IMR-90 (cell line): ENCODE data around the gene COPS7A. TPM values are rescaled to one million over a fixed set of nuclear protein-coding genes. Genes with fewer than 3 reads are reported as not detected.

Source experiments
- ATAC-seq: fragments of 200-7000 bp; cut with Tn5 transposase; 2 replicates; pipeline ENCODE4 v1.9.1; 2020; ENCODE audit warnings: low read depth, mild to moderate bottlenecking, moderate library complexity
- BruUV-seq: library from RNA; stranded (reverse); fragments of 400-500 nt; replicated peaks from 2 replicates; lab custom pipeline; 2021; lab: Mats Ljungman, UMichigan
- CTCF ChIA-PET: fragments of 300-600 bp; formaldehyde crosslinking; extraction: SDS; loops from one replicate; lab custom pipeline; 2021; ENCODE audit warnings: antibody characterized with exemption; lab: Yijun Ruan, JAX
- POLR2A ChIA-PET: fragments of 300-600 bp; sonication (Branson Sonifier 250); formaldehyde crosslinking; loops from one replicate; lab custom pipeline; 2022; ENCODE audit warnings: antibody characterized with exemption; ENCODE audit not compliant: unreplicated experiment; lab: Charles Lee
- DNase-seq: peaks from one replicate; pipeline ENCODE4 v3.0.0; 2013
- H2AFZ ChIP-seq: replicated peaks from 2 replicates; pipeline ENCODE3; 2013; ENCODE audit warnings: low read length, mild to moderate bottlenecking; ENCODE audit not compliant: poor library complexity
- H2AK5ac ChIP-seq: 2 replicates; pipeline ENCODE4 v1.6.1; 2013; ENCODE audit warnings: low read depth, low read length, inconsistent platforms
- H2AK9ac ChIP-seq: replicated peaks from 2 replicates; pipeline ENCODE3; 2013; ENCODE audit warnings: mild to moderate bottlenecking, low read depth, low read length, moderate library complexity; ENCODE audit not compliant: poor library complexity
- H2BK120ac ChIP-seq: 2 replicates; pipeline ENCODE4 v1.6.1; 2013; ENCODE audit warnings: low read depth, low read length, inconsistent platforms
- H2BK15ac ChIP-seq: 3 replicates; pipeline ENCODE4 v1.6.1; 2013; ENCODE audit warnings: low read depth, low read length, inconsistent platforms
- H2BK20ac ChIP-seq: 2 replicates; pipeline ENCODE4 v1.6.1; 2013; ENCODE audit warnings: low read depth, mild to moderate bottlenecking, inconsistent platforms, low read length, moderate library complexity
- H2BK5ac ChIP-seq: 2 replicates; pipeline ENCODE4 v1.6.1; 2013; ENCODE audit warnings: mild to moderate bottlenecking, low read depth, low read length, inconsistent platforms; ENCODE audit not compliant: poor library complexity, severe bottlenecking
- H3K14ac ChIP-seq: replicated peaks from 2 replicates; pipeline ENCODE4 v1.6.1; 2013; ENCODE audit warnings: low read depth, low read length, inconsistent platforms
- H3K18ac ChIP-seq: 2 replicates; pipeline ENCODE4 v1.6.1; 2013; ENCODE audit warnings: low read depth, low read length, control low read depth
- H3K23ac ChIP-seq: 2 replicates; pipeline ENCODE4 v1.6.1; 2013; ENCODE audit warnings: low read depth, low read length, inconsistent platforms
- H3K27ac ChIP-seq: 2 replicates; pipeline ENCODE4 v1.5.1; 2013; ENCODE audit warnings: mild to moderate bottlenecking, control low read depth, low read length; ENCODE audit not compliant: insufficient read depth
- H3K27me3 ChIP-seq: 2 replicates; pipeline ENCODE4 v1.6.1; 2013; ENCODE audit warnings: low read length; ENCODE audit not compliant: control insufficient read depth, insufficient read depth
- H3K36me3 ChIP-seq: 2 replicates; pipeline ENCODE4 v1.6.1; 2013; ENCODE audit warnings: low read length, mixed read lengths; ENCODE audit not compliant: control insufficient read depth, insufficient read depth
- H3K4ac ChIP-seq: 2 replicates; pipeline ENCODE4 v1.6.1; 2013; ENCODE audit warnings: low read depth, low read length, inconsistent platforms
- H3K4me1 ChIP-seq: 2 replicates; pipeline ENCODE4 v1.6.1; 2013; ENCODE audit warnings: low read length, mixed read lengths; ENCODE audit not compliant: control insufficient read depth, insufficient read depth
- H3K4me2 ChIP-seq: 2 replicates; pipeline ENCODE4 v1.6.1; 2013; ENCODE audit warnings: low read depth, mild to moderate bottlenecking, control low read depth, low read length, moderate library complexity
- H3K4me3 ChIP-seq: 2 replicates; pipeline ENCODE4 v1.5.1; 2013; ENCODE audit warnings: low read depth, mild to moderate bottlenecking, control low read depth, low read length, moderate library complexity; ENCODE audit not compliant: insufficient read depth
- H3K56ac ChIP-seq: 2 replicates; pipeline ENCODE4 v1.6.1; 2013; ENCODE audit warnings: low read length, inconsistent platforms; ENCODE audit not compliant: insufficient read depth; ENCODE audit errors: extremely low read depth
- H3K79me1 ChIP-seq, 2 experiments: 2 replicates each; pipeline ENCODE4 v1.6.1; 2013; ENCODE audit warnings: low read length in 2 of 2, inconsistent platforms in 1 of 2, low read depth in 1 of 2
- H3K9ac ChIP-seq: 2 replicates; pipeline ENCODE4 v1.6.1; 2013; ENCODE audit warnings: low read depth, low read length, control low read depth
- H3K9me1 ChIP-seq: 2 replicates; pipeline ENCODE4 v1.6.1; 2013; ENCODE audit warnings: low read length, inconsistent platforms; ENCODE audit not compliant: insufficient read depth
- H3K9me3 ChIP-seq: 2 replicates; pipeline ENCODE4 v1.6.1; 2013; ENCODE audit warnings: low read length; ENCODE audit not compliant: control insufficient read depth, insufficient read depth
- H4K20me1 ChIP-seq: 2 replicates; pipeline ENCODE4 v1.6.1; 2013; ENCODE audit warnings: low read length, inconsistent platforms; ENCODE audit not compliant: insufficient read depth
- H4K5ac ChIP-seq: 2 replicates; pipeline ENCODE4 v1.6.1; 2013; ENCODE audit warnings: mild to moderate bottlenecking, low read depth, low read length, control low read depth
- H4K8ac ChIP-seq, 2 experiments: 2 replicates each; pipeline ENCODE4 v1.6.1; 2013; ENCODE audit warnings: low read depth in 2 of 2, low read length in 2 of 2, control low read depth in 1 of 2, inconsistent platforms in 1 of 2
- H4K91ac ChIP-seq: 2 replicates; pipeline ENCODE4 v1.6.1; 2013; ENCODE audit warnings: low read depth, low read length, inconsistent platforms; ENCODE audit not compliant: insufficient read depth
- CTCF ChIP-seq: conservative IDR thresholded peaks from 2 replicates; pipeline ENCODE4 v1.5.1; 2012; ENCODE audit warnings: mild to moderate bottlenecking, low read depth, low read length, improper control_type of control experiment
- MAFK ChIP-seq: IDR thresholded peaks from 2 replicates; pipeline ENCODE4 v1.6.1; 2012; ENCODE audit warnings: low read depth, low read length, improper control_type of control experiment
- MXI1 ChIP-seq: IDR thresholded peaks from 2 replicates; pipeline ENCODE4 v1.6.1; 2012; ENCODE audit warnings: low read depth, mild to moderate bottlenecking, low read length, moderate library complexity, borderline replicate concordance
- WGBS, 2 experiments: methylation state at CpG; one replicate each; pipeline versions ENCODE4 v1.1.5 to v1.1.7; 2013; ENCODE audit warnings: missing lambda C conversion rate in 2 of 2; ENCODE audit not compliant: insufficient read length in 1 of 2; ENCODE audit errors: extremely low coverage in 2 of 2; 5-methylcytosine and 5-hydroxymethylcytosine counted together
- dilution Hi-C: fragments of 300-500 bp; cut with HindIII; formaldehyde crosslinking; loops from one replicate; pipeline ENCODE4 v1.14.3; 2018; ENCODE audit warnings: low sequenced_read_pairs; ENCODE audit not compliant: unreplicated experiment
- in situ Hi-C: fragments of 300-500 bp; cut with MboI; formaldehyde crosslinking; loops from 3 replicates; pipeline ENCODE4 v1.14.3; 2019; ENCODE audit warnings: low sequenced_read_pairs, inconsistent platforms, mixed read lengths
- intact Hi-C: fragments of 100-400 bp; cut with micrococcal nuclease; formaldehyde crosslinking; loops from 2 replicates; pipeline ENCODE4 v1.10.0; 2022
- polyA plus RNA-seq, 3 experiments: library from polyadenylated mRNA; depleted of rRNA; stranded (reverse); fragments of >200 nt; gene quantifications; 2 replicates each; pipeline ENCODE4 v1.2.3, GENCODE V29; 2012; ENCODE audit warnings: low replicate concordance in 1 of 3
- total RNA-seq: library from RNA; depleted of rRNA; stranded (reverse); fragments of >200 nt; gene quantifications from 2 replicates; pipeline ENCODE4 v1.2.3, GENCODE V29; 2012

COPS7A gene
- total and polyA plus RNA-seq, 2 of the 4 experiments (the other 2 are of a cell fraction) = 58.8 to 135 TPM

- H3K27me3 ChIP-seq = no peaks in the 10 kb centered on the region
- no peak overlapping the region for H3K4me3 ChIP-seq
- H4K5ac ChIP-seq = no peak overlapping the region
- ATAC-seq (no peak), DNase-seq (no peak)
- H3K27ac ChIP-seq = no peak overlapping the region
- no peak overlapping the region for H2BK120ac ChIP-seq
- H3K18ac ChIP-seq = no peak overlapping the region
- no peak overlapping the region for H3K4ac ChIP-seq
- no peak overlapping the region for H3K56ac ChIP-seq
- no peaks in the 10 kb centered on the region for H4K20me1 ChIP-seq
- no peak overlapping the region for H2AK5ac ChIP-seq
- dilution Hi-C loops (no loop called here), intact Hi-C loops (no loop called here), in situ Hi-C loops (no loop called here)
- ChIA-PET POLR2A (no interaction called here), CTCF (no interaction called here)
- H4K8ac ChIP-seq = no peak overlapping the region
- no peaks in the 10 kb centered on the region for H3K36me3 ChIP-seq
- no peak overlapping the region for H3K23ac ChIP-seq
- H2BK5ac ChIP-seq = no peak overlapping the region
- no peaks in the 10 kb centered on the region for H3K9me3 ChIP-seq
- WGBS, 2 experiments = no CpG with 5 or more reads among the region's 10 CpGs
- no TSS peak for BruUV-seq
- no peak overlapping the region for H2AFZ ChIP-seq
- no peaks in the 10 kb centered on the region for H3K9me1 ChIP-seq
- no peak overlapping the region for H4K91ac ChIP-seq
- TF ChIP-seq CTCF = no peak
- no peak for TF ChIP-seq MXI1
- TF ChIP-seq MAFK = no peak
- H3K14ac ChIP-seq = no peak overlapping the region
- no peaks in the 10 kb centered on the region for H3K4me1 ChIP-seq
- no peak overlapping the region for H2AK9ac ChIP-seq
- H2BK20ac ChIP-seq = no peak overlapping the region
- H3K79me1 ChIP-seq = no peaks in the 10 kb centered on the region
- no peak overlapping the region for H3K9ac ChIP-seq
- no peak overlapping the region for H2BK15ac ChIP-seq
- no peak overlapping the region for H3K4me2 ChIP-seq
These were observed 6.9 kb upstream of the COPS7A start for GRCh38 chr12:6716874-6717437.
